C4-2B (cell line): ENCODE data around the gene RIT2.

ENCODE experiments used
- ZFX ChIP-seq: fragments of 450-650 bp; IDR thresholded peaks from 2 replicates; pipeline ENCODE4 v1.6.1; 2017
- TF ChIP-seq, protein P1 (sequence below): fragments of 450-650 bp; conservative IDR thresholded peaks from 2 replicates; pipeline ENCODE4 v1.5.1; 2017; ENCODE audit warnings: mild to moderate bottlenecking

- TF ChIP-seq, protein P1, sequence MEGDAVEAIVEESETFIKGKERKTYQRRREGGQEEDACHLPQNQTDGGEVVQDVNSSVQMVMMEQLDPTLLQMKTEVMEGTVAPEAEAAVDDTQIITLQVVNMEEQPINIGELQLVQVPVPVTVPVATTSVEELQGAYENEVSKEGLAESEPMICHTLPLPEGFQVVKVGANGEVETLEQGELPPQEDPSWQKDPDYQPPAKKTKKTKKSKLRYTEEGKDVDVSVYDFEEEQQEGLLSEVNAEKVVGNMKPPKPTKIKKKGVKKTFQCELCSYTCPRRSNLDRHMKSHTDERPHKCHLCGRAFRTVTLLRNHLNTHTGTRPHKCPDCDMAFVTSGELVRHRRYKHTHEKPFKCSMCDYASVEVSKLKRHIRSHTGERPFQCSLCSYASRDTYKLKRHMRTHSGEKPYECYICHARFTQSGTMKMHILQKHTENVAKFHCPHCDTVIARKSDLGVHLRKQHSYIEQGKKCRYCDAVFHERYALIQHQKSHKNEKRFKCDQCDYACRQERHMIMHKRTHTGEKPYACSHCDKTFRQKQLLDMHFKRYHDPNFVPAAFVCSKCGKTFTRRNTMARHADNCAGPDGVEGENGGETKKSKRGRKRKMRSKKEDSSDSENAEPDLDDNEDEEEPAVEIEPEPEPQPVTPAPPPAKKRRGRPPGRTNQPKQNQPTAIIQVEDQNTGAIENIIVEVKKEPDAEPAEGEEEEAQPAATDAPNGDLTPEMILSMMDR, result no peak
- no peak for TF ChIP-seq ZFX
Observed at GRCh38 chr18:42969366-42969765, 146.1 kb downstream of the RIT2 start.
